Measurements from ENCODE around the gene BTNL9.

- TF ChIP-seq CTCF (conservative IDR thresholded peaks at IDR 0.05; ENCODE audit: low read depth, low read length) (no peak), RCOR1 (IDR thresholded peaks at IDR 0.05; ENCODE audit: insufficient replicate concordance, low read length) (no peak), RFX5 (IDR thresholded peaks at IDR 0.05; ENCODE audit: low read depth, low read length) (no peak), POLR2A (IDR thresholded peaks at IDR 0.05; ENCODE audit: low read depth, low read length) (no peak), RAD21 (IDR thresholded peaks at IDR 0.05; ENCODE audit: low read length) (no peak), BHLHE40 (IDR thresholded peaks at IDR 0.05; ENCODE audit: low read depth, low read length) (no peak), CHD1 (IDR thresholded peaks at IDR 0.05; ENCODE audit: low read depth, low read length) (no peak), SMC3 (IDR thresholded peaks at IDR 0.05; ENCODE audit: low read depth, low read length) (no peak), CEBPB (IDR thresholded peaks at IDR 0.05; ENCODE audit: low read depth, low read length) (no peak), MXI1 (IDR thresholded peaks at IDR 0.05; ENCODE audit: borderline replicate concordance, low read depth, low read length) (no peak), FOS (IDR thresholded peaks at IDR 0.05; ENCODE audit: low read depth, low read length) (no peak), MAZ (IDR thresholded peaks at IDR 0.05; ENCODE audit: borderline replicate concordance, low read depth, low read length) (no peak)
- TF ChIP-seq, protein P1, sequence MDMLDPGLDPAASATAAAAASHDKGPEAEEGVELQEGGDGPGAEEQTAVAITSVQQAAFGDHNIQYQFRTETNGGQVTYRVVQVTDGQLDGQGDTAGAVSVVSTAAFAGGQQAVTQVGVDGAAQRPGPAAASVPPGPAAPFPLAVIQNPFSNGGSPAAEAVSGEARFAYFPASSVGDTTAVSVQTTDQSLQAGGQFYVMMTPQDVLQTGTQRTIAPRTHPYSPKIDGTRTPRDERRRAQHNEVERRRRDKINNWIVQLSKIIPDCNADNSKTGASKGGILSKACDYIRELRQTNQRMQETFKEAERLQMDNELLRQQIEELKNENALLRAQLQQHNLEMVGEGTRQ (IDR thresholded peaks at IDR 0.05; ENCODE audit: low read depth, low read length), result no peak
- TF ChIP-seq, protein P2, sequence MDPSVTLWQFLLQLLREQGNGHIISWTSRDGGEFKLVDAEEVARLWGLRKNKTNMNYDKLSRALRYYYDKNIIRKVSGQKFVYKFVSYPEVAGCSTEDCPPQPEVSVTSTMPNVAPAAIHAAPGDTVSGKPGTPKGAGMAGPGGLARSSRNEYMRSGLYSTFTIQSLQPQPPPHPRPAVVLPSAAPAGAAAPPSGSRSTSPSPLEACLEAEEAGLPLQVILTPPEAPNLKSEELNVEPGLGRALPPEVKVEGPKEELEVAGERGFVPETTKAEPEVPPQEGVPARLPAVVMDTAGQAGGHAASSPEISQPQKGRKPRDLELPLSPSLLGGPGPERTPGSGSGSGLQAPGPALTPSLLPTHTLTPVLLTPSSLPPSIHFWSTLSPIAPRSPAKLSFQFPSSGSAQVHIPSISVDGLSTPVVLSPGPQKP (IDR thresholded peaks at IDR 0.05; ENCODE audit: borderline replicate concordance, low read depth, low read length), result no peak
Observed at GRCh38 chr5:181107699-181108098, 67.6 kb downstream of the BTNL9 start.
